Stimulated activated naive CD8-positive, alpha-beta T cell treated with anti-CD3 and anti-CD28 coated beads, Interleukin-15, Interleukin-2, amounts not matched to agents 100 ng/mL and 50 ng/mL, for 24 hours (primary cell): ENCODE data around the gene MROH8.

Source experiments
- H3K27ac Mint-ChIP-seq: one replicate; pipeline ENCODE4 v1.8.0; 2021; ENCODE audit warnings: mild to moderate bottlenecking, mixed read lengths
- H3K27me3 Mint-ChIP-seq: one replicate; pipeline ENCODE4 v1.8.0; 2021; ENCODE audit warnings: mixed read lengths
- H3K36me3 Mint-ChIP-seq: one replicate; pipeline ENCODE4 v1.8.0; 2021; ENCODE audit warnings: low read depth, mixed read lengths
- H3K4me1 Mint-ChIP-seq: one replicate; pipeline ENCODE4 v1.8.0; 2021; ENCODE audit warnings: low read depth, mixed read lengths
- H3K4me3 Mint-ChIP-seq: one replicate; pipeline ENCODE4 v1.8.0; 2021; ENCODE audit warnings: mild to moderate bottlenecking, mixed read lengths
- H3K9me3 Mint-ChIP-seq: one replicate; pipeline ENCODE4 v1.8.0; 2021; ENCODE audit warnings: mixed read lengths

Gene MROH8

GRCh38 chr20:37178839-37179682 is at the start of gene MROH8, which contains the start of gene RPN2:
Gene MROH8 (minus strand): TSS chr20:37179548.
Gene RPN2 (plus strand): TSS chr20:37179330. CDS start chr20:37179357, 27 bp downstream.
- H3K27ac Mint-ChIP-seq, result peak within 1 kb of the TSS; percentile 97
- no peaks in the 10 kb centered on the region for H3K9me3 Mint-ChIP-seq
- H3K27me3 Mint-ChIP-seq, result no peaks in the 10 kb centered on the region
- H3K36me3 Mint-ChIP-seq, result peaks cover 16% of the 10 kb centered on the region
- peaks cover 43% of the 10 kb centered on the region for H3K4me1 Mint-ChIP-seq
- peak within 1 kb of the TSS; percentile 93 for H3K4me3 Mint-ChIP-seq

- H3K27ac Mint-ChIP-seq, result no peak overlapping the region
Observed at GRCh38 chr20:37228656-37229055, 49.3 kb upstream of the MROH8 start.

DNA sequence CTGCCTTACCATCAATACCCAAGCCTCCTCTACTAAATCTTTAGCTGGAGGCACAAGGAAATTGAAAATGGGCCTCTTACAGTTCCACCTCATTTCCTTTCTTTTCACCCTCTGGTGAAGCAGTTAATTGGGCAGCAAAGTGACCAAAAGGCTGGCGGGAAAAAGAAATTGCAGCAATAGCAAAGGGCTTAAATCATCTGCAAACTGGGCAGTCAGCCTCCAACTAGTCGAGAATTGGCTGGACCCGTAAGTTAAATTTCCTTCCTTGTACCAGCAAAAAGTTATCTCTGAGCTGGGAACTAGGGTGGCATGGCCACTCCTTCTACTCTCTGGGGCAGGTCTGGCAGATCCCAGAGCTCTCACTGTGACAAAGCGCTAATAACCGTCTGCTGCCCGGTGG is 48.7 kb upstream of the MROH8 start:
- Mint-ChIP-seq H3K4me3 (no peak overlapping the region), H3K9me3 (no peaks in the 10 kb centered on the region), H3K36me3 (peaks cover 85% of the 10 kb centered on the region), H3K27ac (no peak overlapping the region), H3K4me1 (no peaks in the 10 kb centered on the region), H3K27me3 (no peaks in the 10 kb centered on the region)

More at GRCh38 chr20:37228656-37229055, 49.3 kb upstream of the MROH8 start:
- Mint-ChIP-seq H3K4me1 (no peaks in the 10 kb centered on the region), H3K27me3 (no peaks in the 10 kb centered on the region), H3K4me3 (no peak overlapping the region), H3K36me3 (peaks cover 87% of the 10 kb centered on the region), H3K9me3 (no peaks in the 10 kb centered on the region)

DNA sequence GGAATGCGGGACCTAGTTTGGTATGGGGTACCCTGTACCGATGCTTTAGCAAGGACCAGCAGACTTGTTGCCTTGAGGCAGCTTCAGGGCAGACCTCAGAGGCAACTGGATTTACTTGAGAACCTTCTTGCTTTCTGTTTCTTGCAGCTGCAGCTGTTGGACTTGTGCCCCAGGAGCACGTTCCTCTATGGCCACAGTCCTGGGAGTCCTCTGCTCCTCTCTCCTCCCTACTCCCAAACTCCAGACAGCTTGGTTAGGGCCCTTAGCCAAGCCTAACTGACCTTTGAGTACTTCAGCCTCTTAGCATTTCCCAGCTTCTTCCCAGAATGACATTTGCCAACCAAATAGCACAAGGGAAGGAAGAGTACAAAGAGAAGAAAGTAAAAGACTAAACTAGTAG is 47.5 kb upstream of the MROH8 start:
- H3K36me3 Mint-ChIP-seq, result peaks cover 83% of the 10 kb centered on the region
- no peak overlapping the region for H3K4me3 Mint-ChIP-seq
- H3K27ac Mint-ChIP-seq, result no peak overlapping the region

DNA sequence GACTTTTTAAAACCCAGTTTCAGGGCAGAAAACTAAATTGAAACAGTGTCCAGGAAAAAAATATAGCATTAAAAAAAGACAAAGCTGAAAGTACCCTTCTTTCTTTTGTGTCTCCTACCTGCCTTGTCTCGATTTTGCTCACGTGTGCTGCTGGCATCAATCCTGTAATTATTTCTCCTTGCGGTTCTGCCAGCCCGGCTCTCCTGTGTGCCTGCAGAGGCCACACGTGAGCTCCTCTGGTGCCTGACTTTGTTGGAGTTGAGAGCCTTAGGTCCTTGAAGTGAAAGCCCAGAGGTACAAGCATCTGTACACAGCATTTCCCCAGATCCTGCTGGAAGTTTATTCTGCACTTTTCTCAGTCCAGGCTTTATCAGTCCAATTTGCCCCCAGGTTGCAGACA is 45.8 kb upstream of the MROH8 start:
- Mint-ChIP-seq H3K36me3 (peaks cover 78% of the 10 kb centered on the region), H3K27ac (no peak overlapping the region), H3K4me1 (no peaks in the 10 kb centered on the region), H3K27me3 (no peaks in the 10 kb centered on the region), H3K9me3 (no peaks in the 10 kb centered on the region), H3K4me3 (no peak overlapping the region)

More for the DNA sequence above, 47.5 kb upstream of the MROH8 start:
- no peaks in the 10 kb centered on the region for H3K4me1 Mint-ChIP-seq
- no peaks in the 10 kb centered on the region for H3K27me3 Mint-ChIP-seq
- no peaks in the 10 kb centered on the region for H3K9me3 Mint-ChIP-seq

DNA sequence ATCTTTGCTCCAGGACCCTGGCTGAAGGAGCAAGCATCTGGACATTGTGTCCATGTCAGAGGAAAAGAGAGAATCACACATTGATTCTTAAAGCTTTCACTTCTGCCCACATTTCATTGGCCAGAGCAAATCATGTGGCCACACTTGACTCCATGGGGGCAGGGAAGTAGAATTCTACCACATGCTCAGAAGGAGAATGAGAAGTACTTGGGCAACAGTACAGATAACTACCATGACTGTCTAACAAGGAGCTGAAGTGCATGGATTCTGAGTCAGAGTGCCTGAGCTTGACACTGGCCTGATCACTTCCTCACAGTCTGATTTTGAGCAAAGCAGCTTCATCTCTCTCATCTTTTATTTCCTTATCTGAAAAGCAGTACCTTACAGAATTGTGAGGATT is 43.7 kb upstream of the MROH8 start:
- Mint-ChIP-seq H3K27ac (no peak overlapping the region), H3K27me3 (no peaks in the 10 kb centered on the region), H3K36me3 (peaks cover 77% of the 10 kb centered on the region), H3K4me1 (no peaks in the 10 kb centered on the region), H3K4me3 (no peak overlapping the region), H3K9me3 (no peaks in the 10 kb centered on the region)

DNA sequence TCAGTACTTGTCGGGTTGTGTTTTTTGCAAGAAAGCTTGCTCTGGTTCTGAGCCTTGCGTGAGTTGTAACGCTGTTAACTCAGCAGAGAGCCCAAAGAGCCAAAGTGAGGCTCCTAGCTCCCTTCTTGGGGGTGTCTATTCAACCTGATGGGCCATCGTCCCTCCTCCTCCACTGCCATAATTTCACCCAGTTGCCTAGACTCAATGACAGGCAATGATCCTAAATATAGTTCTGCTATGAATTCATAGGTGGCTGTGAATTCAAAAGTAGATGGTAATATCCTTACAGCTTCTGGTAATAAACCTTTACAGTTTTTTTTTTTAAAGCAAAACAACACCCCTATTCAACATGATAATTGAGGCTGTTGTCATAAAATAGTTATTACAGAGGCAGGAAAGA is 42.7 kb upstream of the MROH8 start:
- H3K4me1 Mint-ChIP-seq, result no peaks in the 10 kb centered on the region
- H3K27ac Mint-ChIP-seq, result no peak overlapping the region
- no peaks in the 10 kb centered on the region for H3K9me3 Mint-ChIP-seq
- H3K4me3 Mint-ChIP-seq, result no peak overlapping the region
- no peaks in the 10 kb centered on the region for H3K27me3 Mint-ChIP-seq
- H3K36me3 Mint-ChIP-seq, result peaks cover 67% of the 10 kb centered on the region

DNA sequence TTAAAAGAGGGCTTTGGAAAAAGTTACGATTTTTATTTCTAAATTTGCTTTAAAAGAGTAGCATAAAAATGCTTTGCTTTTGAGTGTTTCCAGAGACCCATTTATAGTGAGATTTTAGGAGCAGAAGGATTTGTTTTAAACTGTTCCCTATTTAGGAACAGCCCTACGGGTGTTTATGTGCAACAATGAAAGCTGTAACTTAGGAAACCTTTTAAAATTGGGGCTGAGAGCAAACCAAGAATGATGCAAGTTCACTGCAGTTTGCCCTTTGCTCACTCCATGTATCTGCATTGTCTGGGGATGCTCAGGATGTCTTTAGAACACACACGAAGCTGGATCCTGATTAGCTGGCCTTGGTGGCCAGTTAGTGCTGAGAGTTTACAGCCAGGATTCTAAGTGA is 41.4 kb upstream of the MROH8 start:
- Mint-ChIP-seq H3K27ac (no peak overlapping the region), H3K36me3 (peaks cover 68% of the 10 kb centered on the region), H3K4me3 (no peak overlapping the region), H3K27me3 (no peaks in the 10 kb centered on the region), H3K4me1 (no peaks in the 10 kb centered on the region), H3K9me3 (no peaks in the 10 kb centered on the region)

DNA sequence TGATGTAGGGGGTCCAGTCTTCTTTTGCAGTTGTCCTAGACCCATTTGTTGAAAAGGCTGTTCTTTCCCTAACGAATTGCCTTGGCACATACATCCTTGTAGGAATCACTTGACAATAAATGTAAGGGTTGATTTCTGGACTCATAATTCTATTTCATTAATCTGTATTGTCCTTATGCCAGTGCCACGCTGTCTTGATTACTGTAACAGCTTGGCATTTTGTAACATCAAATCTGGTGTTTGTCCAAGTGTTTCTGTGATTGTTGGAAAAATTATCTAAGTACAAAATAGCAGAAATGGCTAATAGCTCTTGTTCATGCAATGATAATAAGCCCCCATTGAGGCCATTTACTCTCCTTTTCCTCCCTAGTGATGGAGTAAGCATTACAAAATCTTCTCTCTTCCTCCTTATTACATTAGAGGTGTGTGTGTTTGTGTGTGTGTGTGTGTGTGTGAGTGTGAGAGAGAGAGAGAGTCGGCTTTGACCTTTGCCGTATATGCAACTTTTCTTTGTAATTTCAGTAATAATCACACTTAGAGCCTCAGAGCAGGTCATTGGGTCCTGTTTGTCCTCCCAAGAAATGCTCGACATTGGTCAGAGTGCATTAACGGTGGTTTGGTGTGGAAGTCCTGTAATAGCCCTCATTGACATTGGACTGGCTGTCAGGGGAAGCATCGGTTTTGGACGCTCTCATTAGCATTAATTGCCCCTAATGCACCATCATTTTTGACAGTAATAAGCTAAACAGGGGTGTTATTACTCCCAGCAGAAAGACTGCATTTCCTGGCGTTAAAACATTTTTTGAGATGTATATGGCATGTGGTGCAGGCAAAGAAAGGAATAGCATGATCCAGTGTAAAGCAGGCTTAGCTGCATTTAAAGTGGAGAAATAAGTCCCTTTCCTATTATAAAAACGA is 40.7 kb upstream of the MROH8 start:
- no peaks in the 10 kb centered on the region for H3K27me3 Mint-ChIP-seq
- H3K9me3 Mint-ChIP-seq, result no peaks in the 10 kb centered on the region
- no peak overlapping the region for H3K4me3 Mint-ChIP-seq
- peaks cover 68% of the 10 kb centered on the region for H3K36me3 Mint-ChIP-seq
- peaks cover 7% of the 10 kb centered on the region for H3K4me1 Mint-ChIP-seq
- no peak overlapping the region for H3K27ac Mint-ChIP-seq

GRCh38 chr20:37218976-37219375 is 39.6 kb upstream of the MROH8 start:
- Mint-ChIP-seq H3K9me3 (no peaks in the 10 kb centered on the region), H3K27ac (no peak overlapping the region)

GRCh38 chr20:37218441-37218840 is 39.1 kb upstream of the MROH8 start:
- Mint-ChIP-seq H3K36me3 (peaks cover 67% of the 10 kb centered on the region), H3K4me3 (no peak overlapping the region), H3K27ac (no peak overlapping the region)

More at GRCh38 chr20:37218976-37219375, 39.6 kb upstream of the MROH8 start:
- H3K4me1 Mint-ChIP-seq, result peaks cover 8% of the 10 kb centered on the region
- no peaks in the 10 kb centered on the region for H3K27me3 Mint-ChIP-seq
- peaks cover 67% of the 10 kb centered on the region for H3K36me3 Mint-ChIP-seq
- no peak overlapping the region for H3K4me3 Mint-ChIP-seq

GRCh38 chr20:37209661-37210314 is 30.4 kb upstream of the MROH8 start:
- Mint-ChIP-seq H3K4me3 (no peak overlapping the region), H3K36me3 (peaks cover 65% of the 10 kb centered on the region), H3K27ac (no peak overlapping the region), H3K9me3 (no peaks in the 10 kb centered on the region), H3K4me1 (no peaks in the 10 kb centered on the region), H3K27me3 (no peaks in the 10 kb centered on the region)

More at GRCh38 chr20:37218441-37218840, 39.1 kb upstream of the MROH8 start:
- Mint-ChIP-seq H3K9me3 (no peaks in the 10 kb centered on the region), H3K27me3 (no peaks in the 10 kb centered on the region), H3K4me1 (peaks cover 8% of the 10 kb centered on the region)

DNA sequence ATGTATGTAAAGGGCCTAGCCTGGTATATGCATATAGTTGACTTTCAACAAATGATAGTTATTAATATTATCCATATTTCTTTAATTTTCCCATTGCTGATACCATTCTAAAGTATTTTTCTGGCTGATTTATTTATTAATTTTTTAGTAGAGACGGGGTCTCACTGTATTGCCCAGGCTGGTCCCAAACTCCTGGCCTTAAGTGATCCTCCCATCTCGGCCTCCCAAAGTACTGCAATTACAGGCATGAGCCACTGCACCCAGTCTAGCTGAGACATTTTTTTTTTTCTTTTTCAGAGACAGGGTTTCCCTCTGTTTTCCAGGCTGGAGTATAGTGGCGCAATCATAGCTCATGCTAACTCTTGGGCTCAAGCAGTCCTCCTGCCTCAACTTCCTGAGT is 29.8 kb upstream of the MROH8 start:
- H3K27ac Mint-ChIP-seq, result no peak overlapping the region
- H3K4me1 Mint-ChIP-seq, result no peaks in the 10 kb centered on the region
- H3K27me3 Mint-ChIP-seq, result no peaks in the 10 kb centered on the region
- H3K9me3 Mint-ChIP-seq, result no peaks in the 10 kb centered on the region
- no peak overlapping the region for H3K4me3 Mint-ChIP-seq
- H3K36me3 Mint-ChIP-seq, result peaks cover 65% of the 10 kb centered on the region

- Mint-ChIP-seq H3K27ac (no peak overlapping the region), H3K27me3 (no peaks in the 10 kb centered on the region), H3K4me3 (no peak overlapping the region), H3K36me3 (peaks cover 64% of the 10 kb centered on the region), H3K9me3 (no peaks in the 10 kb centered on the region), H3K4me1 (no peaks in the 10 kb centered on the region)
Observed at GRCh38 chr20:37207171-37207570, 27.8 kb upstream of the MROH8 start.
